A549 (cell line): ENCODE data around the gene BABAM2. TPM values are rescaled to one million over a fixed set of nuclear protein-coding genes. Genes with fewer than 3 reads are reported as not detected.

Experiments used
- ATAC-seq, 2 experiments: fragments of 200-7000 bp in 1 of 2; fragments of >200 bp in 1 of 2; cut with Nextera tagmentation in 1 of 2; cut with Tn5 transposase in 1 of 2; 3 replicates each; pipeline versions ENCODE4 v1.8.0 to v1.9.1; 2018 to 2020; ENCODE audit warnings: mild to moderate bottlenecking in 1 of 2, moderate library complexity in 1 of 2
- CTCF ChIA-PET: fragments of 300-600 bp; sonication (Branson Sonifier 250); formaldehyde crosslinking; extraction: SDS; loops from one replicate; lab custom pipeline; 2021; ENCODE audit warnings: antibody characterized with exemption, inconsistent platforms; lab: Yijun Ruan, JAX
- POLR2A ChIA-PET: fragments of 350-600 bp; formaldehyde crosslinking; extraction: SDS; loops from one replicate; lab custom pipeline; 2021; ENCODE audit warnings: antibody characterized with exemption, inconsistent platforms; lab: Yijun Ruan, JAX
- DNase-seq, 2 experiments: peaks; one replicate each; pipeline versions ENCODE4 v3.0.0 to v3.0.0-alpha.2; 2011 to 2016; ENCODE audit warnings: low read depth in 1 of 2, low spot score in 1 of 2
- FAIRE-seq: peaks from 2 replicates; lab custom pipeline; 2011; peaks lifted over from hg19 to GRCh38; lab: Jason Lieb, UNC
- H3K27ac ChIP-seq, 2 experiments: fragments of >200 bp; sonication (Bioruptor Twin); formaldehyde crosslinking; 3 replicates each; pipeline ENCODE4 v1.5.1; 2016 to 2017
- H3K4me1 ChIP-seq: fragments of >200 bp; sonication (Bioruptor Twin); formaldehyde crosslinking; 3 replicates; pipeline ENCODE4 v1.6.1; 2016
- H3K4me2 ChIP-seq: fragments of >200 bp; sonication (Bioruptor Twin); formaldehyde crosslinking; 3 replicates; pipeline ENCODE4 v1.6.1; 2016
- H3K4me3 ChIP-seq: fragments of >200 bp; sonication (Bioruptor Twin); formaldehyde crosslinking; 3 replicates; pipeline ENCODE4 v1.5.1; 2016
- H3K9me3 ChIP-seq: fragments of >200 bp; sonication (Bioruptor Twin); formaldehyde crosslinking; 3 replicates; pipeline ENCODE4 v1.6.1; 2016
- BHLHE40 ChIP-seq: IDR thresholded peaks from 2 replicates; pipeline ENCODE4 v1.6.1; 2012; ENCODE audit warnings: low read depth, low read length, inconsistent platforms
- CBX2 ChIP-seq: fragments of 200-600 bp; sonication (generic); IDR thresholded peaks from 2 replicates; pipeline ENCODE4 v1.6.1; 2016; ENCODE audit warnings: low read depth, mild to moderate bottlenecking, borderline replicate concordance
- CBX8 ChIP-seq: fragments of 200-600 bp; sonication (generic); IDR thresholded peaks from 2 replicates; pipeline ENCODE4 v1.6.1; 2016
- CEBPB ChIP-seq, 2 experiments: fragments of >200 bp in 1 of 2; sonication (Bioruptor Twin) in 1 of 2; formaldehyde crosslinking in 1 of 2; IDR thresholded peaks; 2 replicates each; pipeline ENCODE4 v1.6.1; 2012 to 2016
- CHD2 ChIP-seq: fragments of 150-350 bp; IDR thresholded peaks from 2 replicates; pipeline ENCODE4 v1.6.1; 2014; ENCODE audit warnings: low read length; ENCODE audit not compliant: partially characterized antibody
- CHD4 ChIP-seq: fragments of 200-600 bp; sonication (generic); IDR thresholded peaks from 2 replicates; pipeline ENCODE4 v1.6.1; 2016; ENCODE audit warnings: antibody characterized with exemption, mild to moderate bottlenecking, borderline replicate concordance
- HDAC2 ChIP-seq: fragments of 200-600 bp; sonication (generic); IDR thresholded peaks from 2 replicates; pipeline ENCODE4 v1.6.1; 2016
- HOXA7 ChIP-seq: fragments of 250-450 bp; sonication (Bioruptor Pico); IDR thresholded peaks from 2 replicates; pipeline ENCODE4 v1.5.0; 2020; ENCODE audit warnings: mild to moderate bottlenecking, moderate library complexity
- JUN ChIP-seq, 2 experiments: fragments of >200 bp; sonication (Bioruptor Twin); formaldehyde crosslinking; IDR thresholded peaks; 2 replicates in 1 of 2; 3 replicates in 1 of 2; pipeline ENCODE4 v1.6.1; 2016 to 2017
- JUNB ChIP-seq: fragments of >200 bp; sonication (Bioruptor Twin); formaldehyde crosslinking; IDR thresholded peaks from 2 replicates; pipeline ENCODE4 v1.6.1; 2016
- MAFK ChIP-seq: fragments of 450-650 bp; IDR thresholded peaks from 2 replicates; pipeline ENCODE4 v1.6.1; 2014; ENCODE audit not compliant: partially characterized antibody
- MAZ ChIP-seq: fragments of 150-350 bp; IDR thresholded peaks from 2 replicates; pipeline ENCODE4 v1.6.1; 2014; ENCODE audit warnings: antibody characterized with exemption, low read depth, low read length, borderline replicate concordance
- NPAS2 ChIP-seq: fragments of 250-450 bp; sonication (Bioruptor Pico); IDR thresholded peaks from 2 replicates; pipeline ENCODE4 v1.8.0; 2022; ENCODE audit warnings: mild to moderate bottlenecking, moderate library complexity, borderline replicate concordance
- NR3C1 ChIP-seq: fragments of >200 bp; sonication (Bioruptor Twin); formaldehyde crosslinking; IDR thresholded peaks from 3 replicates; pipeline ENCODE4 v1.6.1; 2017
- PHF8 ChIP-seq: fragments of 200-600 bp; sonication (generic); IDR thresholded peaks from 2 replicates; pipeline ENCODE4 v1.6.1; 2016; ENCODE audit warnings: low read depth, mild to moderate bottlenecking, antibody characterized with exemption, moderate library complexity, borderline replicate concordance
- POLR2A ChIP-seq: IDR thresholded peaks from 2 replicates; pipeline ENCODE4 v1.6.1; 2012; ENCODE audit warnings: mild to moderate bottlenecking, low read length
- RFX5 ChIP-seq: fragments of 450-650 bp; IDR thresholded peaks from 2 replicates; pipeline ENCODE4 v1.7.1; 2014; ENCODE audit warnings: antibody characterized with exemption, mild to moderate bottlenecking, moderate library complexity
- RNF2 ChIP-seq: fragments of 200-600 bp; sonication (generic); IDR thresholded peaks from 2 replicates; pipeline ENCODE4 v1.6.1; 2016; ENCODE audit warnings: low read depth, mild to moderate bottlenecking, antibody characterized with exemption, moderate library complexity, borderline replicate concordance
- SMC3 ChIP-seq: fragments of >200 bp; sonication (Bioruptor Twin); formaldehyde crosslinking; IDR thresholded peaks from 3 replicates; pipeline ENCODE4 v1.6.1; 2018; ENCODE audit warnings: inconsistent platforms
- SREBF2 ChIP-seq: fragments of 450-650 bp; IDR thresholded peaks from 2 replicates; pipeline ENCODE4 v1.6.1; 2014; ENCODE audit warnings: mild to moderate bottlenecking, moderate library complexity
- ZFP36 ChIP-seq: fragments of 450-650 bp; IDR thresholded peaks from 2 replicates; pipeline ENCODE4 v1.6.1; 2014; ENCODE audit warnings: borderline replicate concordance; ENCODE audit not compliant: partially characterized antibody
- ZNF302 ChIP-seq: fragments of 250-450 bp; sonication (Bioruptor Pico); IDR thresholded peaks from 2 replicates; pipeline ENCODE4 v1.9.0; 2021; ENCODE audit warnings: inconsistent platforms, mild to moderate bottlenecking, moderate library complexity
- WGBS: methylation state at CpG from one replicate; pipeline ENCODE4 v1.1.6; 2017; ENCODE audit errors: missing lambda C conversion rate; 5-methylcytosine and 5-hydroxymethylcytosine counted together
- polyA plus RNA-seq, 4 experiments: library from polyadenylated mRNA; depleted of rRNA in 3 of 4; stranded (reverse); fragments of >200 nt; fragmentation: RNase III in 1 of 4; extraction: RNeasy Plus Mini Kit Qiagen cat#74134 plus additional on column Dnase treatment in 1 of 4; gene quantifications; 2 replicates in 3 of 4; 3 replicates in 1 of 4; pipeline ENCODE4 v1.2.3, GENCODE V29; 2011 to 2017
- TF ChIP-seq, protein P1 (sequence below): fragments of 150-350 bp; IDR thresholded peaks from 2 replicates; pipeline ENCODE4 v1.6.1; 2014; ENCODE audit warnings: low read depth, mild to moderate bottlenecking, low read length
- TF ChIP-seq, protein P2 (sequence below): fragments of >200 bp; sonication (Bioruptor Twin); formaldehyde crosslinking; IDR thresholded peaks from 3 replicates; pipeline ENCODE4 v1.6.1; 2016
- TF ChIP-seq, protein P3 (sequence below): fragments of 250-450 bp; sonication (Bioruptor Pico); IDR thresholded peaks from 2 replicates; pipeline ENCODE4 v1.5.0; 2021; ENCODE audit warnings: mild to moderate bottlenecking, moderate library complexity, borderline replicate concordance
- TF ChIP-seq, protein P4 (sequence below): fragments of 200-600 bp; sonication (generic); IDR thresholded peaks from 2 replicates; pipeline ENCODE4 v1.6.1; 2016; ENCODE audit warnings: antibody characterized with exemption, mild to moderate bottlenecking, moderate library complexity

Gene BABAM2
- polyA plus RNA-seq, 2 of the 4 experiments (the other 2 are of a cell fraction) = 53.7 to 78.4 TPM

DNA sequence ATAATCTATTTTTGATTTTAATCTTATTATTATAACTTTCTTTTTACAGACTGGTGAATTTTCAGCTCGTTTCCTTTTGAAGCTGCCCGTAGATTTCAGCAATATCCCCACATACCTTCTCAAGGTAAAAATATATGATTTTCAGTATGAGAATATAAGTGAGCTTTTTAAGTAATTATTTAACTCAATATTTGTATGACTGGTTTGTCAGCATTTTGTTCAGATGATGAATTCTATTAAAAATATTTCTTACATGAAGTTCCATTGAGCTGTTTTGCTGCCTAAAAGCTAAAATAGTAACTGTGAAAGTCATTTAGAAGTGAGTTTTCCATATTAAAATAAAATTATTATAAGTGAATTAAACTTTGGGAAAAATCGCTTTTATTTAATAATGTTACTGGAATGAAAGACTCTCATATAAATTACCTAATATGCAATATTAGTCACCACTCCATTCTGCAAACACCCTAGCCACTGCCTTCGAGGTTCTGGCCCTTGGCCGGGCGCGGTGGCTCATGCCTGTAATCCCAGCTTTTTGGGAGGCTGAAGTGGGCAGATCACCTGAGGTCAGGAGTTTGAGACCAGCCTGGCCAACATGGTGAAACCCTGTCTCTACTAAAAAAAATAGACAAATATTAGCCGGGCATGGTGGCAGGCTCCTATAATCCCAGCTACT is 155.3 kb downstream of the BABAM2 start:
- ATAC-seq (no peak), FAIRE-seq (no peak), DNase-seq (no peak)
- H3K4me1 ChIP-seq = peaks cover 28% of the 10 kb centered on the region; the same call in 2 of the 3 replicates
- WGBS = 82% methylated on average over 8 of the region's 8 CpGs
- H3K4me3 ChIP-seq = no peak overlapping the region
- TF ChIP-seq PHF8 (no peak), JUNB (no peak)
- TF ChIP-seq, protein P1, sequence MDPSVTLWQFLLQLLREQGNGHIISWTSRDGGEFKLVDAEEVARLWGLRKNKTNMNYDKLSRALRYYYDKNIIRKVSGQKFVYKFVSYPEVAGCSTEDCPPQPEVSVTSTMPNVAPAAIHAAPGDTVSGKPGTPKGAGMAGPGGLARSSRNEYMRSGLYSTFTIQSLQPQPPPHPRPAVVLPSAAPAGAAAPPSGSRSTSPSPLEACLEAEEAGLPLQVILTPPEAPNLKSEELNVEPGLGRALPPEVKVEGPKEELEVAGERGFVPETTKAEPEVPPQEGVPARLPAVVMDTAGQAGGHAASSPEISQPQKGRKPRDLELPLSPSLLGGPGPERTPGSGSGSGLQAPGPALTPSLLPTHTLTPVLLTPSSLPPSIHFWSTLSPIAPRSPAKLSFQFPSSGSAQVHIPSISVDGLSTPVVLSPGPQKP = no peak
- CTCF ChIA-PET = no interaction called here
- POLR2A ChIA-PET = no interaction called here
- no peak overlapping the region for H3K4me2 ChIP-seq
- H3K9me3 ChIP-seq = no peaks in the 10 kb centered on the region
- H3K27ac ChIP-seq = peak overlapping the region in 1 of 2 experiments; percentile 51; a peak in 3 of 6 replicates

DNA sequence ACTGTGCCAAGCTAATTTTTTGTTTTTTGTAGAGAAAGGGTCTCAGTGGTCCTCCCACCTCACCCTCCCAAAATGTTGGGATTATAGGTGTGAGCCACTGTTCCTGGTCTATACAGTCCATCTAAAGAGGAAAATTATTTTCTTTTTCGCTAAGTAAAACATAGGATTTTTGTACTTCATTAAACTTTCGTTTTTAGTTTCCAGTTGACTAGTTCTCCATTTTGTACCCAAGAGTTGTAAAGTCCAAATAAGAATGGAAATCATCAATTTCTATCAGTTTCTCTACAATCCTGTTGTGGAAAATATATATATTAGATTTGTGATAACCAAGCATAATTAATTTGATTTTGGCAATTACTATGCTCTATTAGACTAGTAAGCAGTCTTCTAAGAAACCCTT is 156.4 kb downstream of the BABAM2 start:
- WGBS = 91% methylated on average over 2 of the region's 2 CpGs
- peak; percentile 46 for FAIRE-seq
- Histone ChIP-seq H3K27ac (no peak overlapping the region), H3K4me3 (no peak overlapping the region), H3K4me2 (no peak overlapping the region), H3K9me3 (no peaks in the 10 kb centered on the region), H3K4me1 (peaks cover 28% of the 10 kb centered on the region; the same call in 2 of the 3 replicates)
- POLR2A ChIA-PET = no interaction called here
- no peak for DNase-seq
- TF ChIP-seq RFX5 = no peak
- TF ChIP-seq NR3C1 = no peak
- TF ChIP-seq CHD4 = no peak
- TF ChIP-seq, protein P2, sequence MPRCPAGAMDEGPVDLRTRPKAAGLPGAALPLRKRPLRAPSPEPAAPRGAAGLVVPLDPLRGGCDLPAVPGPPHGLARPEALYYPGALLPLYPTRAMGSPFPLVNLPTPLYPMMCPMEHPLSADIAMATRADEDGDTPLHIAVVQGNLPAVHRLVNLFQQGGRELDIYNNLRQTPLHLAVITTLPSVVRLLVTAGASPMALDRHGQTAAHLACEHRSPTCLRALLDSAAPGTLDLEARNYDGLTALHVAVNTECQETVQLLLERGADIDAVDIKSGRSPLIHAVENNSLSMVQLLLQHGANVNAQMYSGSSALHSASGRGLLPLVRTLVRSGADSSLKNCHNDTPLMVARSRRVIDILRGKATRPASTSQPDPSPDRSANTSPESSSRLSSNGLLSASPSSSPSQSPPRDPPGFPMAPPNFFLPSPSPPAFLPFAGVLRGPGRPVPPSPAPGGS = no peak
- no peak for TF ChIP-seq ZFP36
- no peak for TF ChIP-seq ZNF302 (CRISPR knock-in tag)
- no peak for TF ChIP-seq RNF2
- TF ChIP-seq NPAS2 (CRISPR knock-in tag) = no peak
- no peak for TF ChIP-seq JUNB
- TF ChIP-seq JUN (IDR thresholded peaks at IDR 0.05) = no peak
- no peak for TF ChIP-seq SMC3
- TF ChIP-seq, protein P3, sequence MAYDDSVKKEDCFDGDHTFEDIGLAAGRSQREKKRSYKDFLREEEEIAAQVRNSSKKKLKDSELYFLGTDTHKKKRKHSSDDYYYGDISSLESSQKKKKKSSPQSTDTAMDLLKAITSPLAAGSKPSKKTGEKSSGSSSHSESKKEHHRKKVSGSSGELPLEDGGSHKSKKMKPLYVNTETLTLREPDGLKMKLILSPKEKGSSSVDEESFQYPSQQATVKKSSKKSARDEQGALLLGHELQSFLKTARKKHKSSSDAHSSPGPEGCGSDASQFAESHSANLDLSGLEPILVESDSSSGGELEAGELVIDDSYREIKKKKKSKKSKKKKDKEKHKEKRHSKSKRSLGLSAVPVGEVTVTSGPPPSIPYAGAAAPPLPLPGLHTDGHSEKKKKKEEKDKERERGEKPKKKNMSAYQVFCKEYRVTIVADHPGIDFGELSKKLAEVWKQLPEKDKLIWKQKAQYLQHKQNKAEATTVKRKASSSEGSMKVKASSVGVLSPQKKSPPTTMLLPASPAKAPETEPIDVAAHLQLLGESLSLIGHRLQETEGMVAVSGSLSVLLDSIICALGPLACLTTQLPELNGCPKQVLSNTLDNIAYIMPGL (CRISPR knock-in tag) = no peak
- TF ChIP-seq CBX2 = no peak
- no peak for TF ChIP-seq POLR2A
- TF ChIP-seq MAZ = no peak
- no peak for TF ChIP-seq BHLHE40
- no peak for TF ChIP-seq MAFK
- ATAC-seq = no peak
- CTCF ChIA-PET = no interaction called here

DNA sequence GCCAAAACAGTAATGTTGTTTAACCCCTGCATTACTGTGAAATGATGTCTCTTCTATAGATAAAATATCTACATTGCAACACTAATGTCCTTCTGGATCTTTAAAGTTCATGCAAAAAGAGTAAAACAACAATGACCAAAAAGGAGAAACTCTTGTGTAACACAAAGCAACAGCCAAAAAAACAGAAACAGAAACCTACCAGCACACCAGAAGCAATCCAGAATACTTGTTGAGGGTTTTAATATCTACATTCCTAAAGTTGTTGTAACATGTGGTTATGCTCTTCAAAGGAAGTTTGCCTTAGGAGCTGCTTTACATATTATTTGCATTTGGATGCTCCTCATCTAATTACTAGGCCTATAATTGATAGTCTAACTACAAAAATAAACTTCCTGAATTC is 157.2 kb downstream of the BABAM2 start:
- FAIRE-seq = no peak
- POLR2A ChIA-PET = no interaction called here
- no peak for TF ChIP-seq MAFK
- TF ChIP-seq, protein P4, sequence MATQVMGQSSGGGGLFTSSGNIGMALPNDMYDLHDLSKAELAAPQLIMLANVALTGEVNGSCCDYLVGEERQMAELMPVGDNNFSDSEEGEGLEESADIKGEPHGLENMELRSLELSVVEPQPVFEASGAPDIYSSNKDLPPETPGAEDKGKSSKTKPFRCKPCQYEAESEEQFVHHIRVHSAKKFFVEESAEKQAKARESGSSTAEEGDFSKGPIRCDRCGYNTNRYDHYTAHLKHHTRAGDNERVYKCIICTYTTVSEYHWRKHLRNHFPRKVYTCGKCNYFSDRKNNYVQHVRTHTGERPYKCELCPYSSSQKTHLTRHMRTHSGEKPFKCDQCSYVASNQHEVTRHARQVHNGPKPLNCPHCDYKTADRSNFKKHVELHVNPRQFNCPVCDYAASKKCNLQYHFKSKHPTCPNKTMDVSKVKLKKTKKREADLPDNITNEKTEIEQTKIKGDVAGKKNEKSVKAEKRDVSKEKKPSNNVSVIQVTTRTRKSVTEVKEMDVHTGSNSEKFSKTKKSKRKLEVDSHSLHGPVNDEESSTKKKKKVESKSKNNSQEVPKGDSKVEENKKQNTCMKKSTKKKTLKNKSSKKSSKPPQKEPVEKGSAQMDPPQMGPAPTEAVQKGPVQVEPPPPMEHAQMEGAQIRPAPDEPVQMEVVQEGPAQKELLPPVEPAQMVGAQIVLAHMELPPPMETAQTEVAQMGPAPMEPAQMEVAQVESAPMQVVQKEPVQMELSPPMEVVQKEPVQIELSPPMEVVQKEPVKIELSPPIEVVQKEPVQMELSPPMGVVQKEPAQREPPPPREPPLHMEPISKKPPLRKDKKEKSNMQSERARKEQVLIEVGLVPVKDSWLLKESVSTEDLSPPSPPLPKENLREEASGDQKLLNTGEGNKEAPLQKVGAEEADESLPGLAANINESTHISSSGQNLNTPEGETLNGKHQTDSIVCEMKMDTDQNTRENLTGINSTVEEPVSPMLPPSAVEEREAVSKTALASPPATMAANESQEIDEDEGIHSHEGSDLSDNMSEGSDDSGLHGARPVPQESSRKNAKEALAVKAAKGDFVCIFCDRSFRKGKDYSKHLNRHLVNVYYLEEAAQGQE = no peak
- TF ChIP-seq, protein P2 = no peak
- no peak for TF ChIP-seq PHF8
- no peak for TF ChIP-seq HDAC2
- TF ChIP-seq CEBPB (IDR thresholded peaks at IDR 0.05) = no peak
- no peak for TF ChIP-seq CBX8
- TF ChIP-seq NR3C1 = no peak
- no peak for TF ChIP-seq SREBF2
- no peak for TF ChIP-seq HOXA7
- TF ChIP-seq CHD2 = no peak
- TF ChIP-seq ZNF302 (CRISPR knock-in tag) = no peak
- peaks cover 31% of the 10 kb centered on the region; the same call in 2 of the 3 replicates for H3K4me1 ChIP-seq
- no peak for DNase-seq
- CTCF ChIA-PET = interaction anchor here (0.6 kb wide), 1 partner anchor 323 kb away, joined by 3 read pairs; no protein-coding TSS in a partner anchor
- H3K27ac ChIP-seq = no peak overlapping the region
- no peaks in the 10 kb centered on the region for H3K9me3 ChIP-seq
- ATAC-seq = no peak
- H3K4me3 ChIP-seq = no peak overlapping the region
- no peak overlapping the region for H3K4me2 ChIP-seq
